Measurements from ENCODE around the gene PUS7L.

- no peak for TF ChIP-seq CTCF (IDR thresholded peaks at IDR 0.05; ENCODE audit: low read length)
- no peak for TF ChIP-seq EZH2 (optimal IDR thresholded peaks at IDR 0.05; ENCODE audit: low read depth, low read length)
- TF ChIP-seq EZH2phosphoT487 (IDR thresholded peaks at IDR 0.05; ENCODE audit: low read length): no peak
These were observed 7.7 kb upstream of the PUS7L start for GRCh38 chr12:43766291-43766690.
